Ishikawa (cell line): Measurements from ENCODE around the gene RPL3.

ENCODE experiments used
- CEBPB ChIP-seq: IDR thresholded peaks from 2 replicates; pipeline ENCODE4 v1.6.1; 2012
- CREB1 ChIP-seq: IDR thresholded peaks from 2 replicates; pipeline ENCODE4 v1.6.1; 2012; ENCODE audit warnings: low read depth
- EGR1 ChIP-seq: IDR thresholded peaks from 2 replicates; pipeline ENCODE4 v1.6.1; 2012
- EP300 ChIP-seq: IDR thresholded peaks from 2 replicates; pipeline ENCODE4 v1.6.1; 2012; ENCODE audit warnings: borderline replicate concordance
- FOXM1 ChIP-seq: IDR thresholded peaks from 2 replicates; pipeline ENCODE4 v1.6.1; 2012; ENCODE audit warnings: low read depth, borderline replicate concordance
- NFIC ChIP-seq: IDR thresholded peaks from 2 replicates; pipeline ENCODE4 v1.6.1; 2012
- RAD21 ChIP-seq: IDR thresholded peaks from 2 replicates; pipeline ENCODE4 v1.6.1; 2012; ENCODE audit warnings: low read depth
- TAF1 ChIP-seq: IDR thresholded peaks from 2 replicates; pipeline ENCODE4 v1.6.1; 2012; ENCODE audit warnings: low read depth, mild to moderate bottlenecking
- YY1 ChIP-seq: IDR thresholded peaks from 2 replicates; pipeline ENCODE4 v1.6.1; 2012; ENCODE audit warnings: low read depth
- TF ChIP-seq, protein P1 (sequence below): IDR thresholded peaks from 2 replicates; pipeline ENCODE4 v1.6.1; 2012
- TF ChIP-seq, protein P2 (sequence below): IDR thresholded peaks from 2 replicates; pipeline ENCODE4 v1.6.1; 2012; ENCODE audit warnings: low read depth, mild to moderate bottlenecking

DNA sequence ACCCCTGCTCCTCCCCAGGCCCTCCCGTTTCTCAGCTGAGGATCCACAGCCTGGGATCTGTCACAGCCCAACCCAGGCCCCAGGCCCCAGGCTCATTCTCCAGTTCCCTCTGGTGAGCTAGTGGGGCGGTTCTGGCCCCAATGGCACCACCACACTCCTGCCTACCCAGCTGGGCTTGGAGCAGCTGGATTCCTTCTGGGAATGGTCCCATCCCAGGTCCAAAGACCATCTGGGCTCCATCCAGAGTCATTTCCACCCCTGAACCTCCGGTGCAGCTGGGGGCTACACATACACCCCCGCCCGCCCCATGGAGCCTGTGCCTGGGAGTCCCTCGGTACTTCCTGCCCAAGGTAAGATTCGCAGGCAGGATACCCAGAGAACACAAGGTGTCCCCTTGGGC, 39.2 kb downstream of the RPL3 start:
- TF ChIP-seq CEBPB (no peak), YY1 (no peak), FOXM1 (no peak), NFIC (no peak), EGR1 (no peak), EP300 (no peak), RAD21 (no peak), TAF1 (no peak), CREB1 (no peak)
- TF ChIP-seq, protein P1, sequence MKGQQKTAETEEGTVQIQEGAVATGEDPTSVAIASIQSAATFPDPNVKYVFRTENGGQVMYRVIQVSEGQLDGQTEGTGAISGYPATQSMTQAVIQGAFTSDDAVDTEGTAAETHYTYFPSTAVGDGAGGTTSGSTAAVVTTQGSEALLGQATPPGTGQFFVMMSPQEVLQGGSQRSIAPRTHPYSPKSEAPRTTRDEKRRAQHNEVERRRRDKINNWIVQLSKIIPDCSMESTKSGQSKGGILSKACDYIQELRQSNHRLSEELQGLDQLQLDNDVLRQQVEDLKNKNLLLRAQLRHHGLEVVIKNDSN: no peak
- TF ChIP-seq, protein P2, sequence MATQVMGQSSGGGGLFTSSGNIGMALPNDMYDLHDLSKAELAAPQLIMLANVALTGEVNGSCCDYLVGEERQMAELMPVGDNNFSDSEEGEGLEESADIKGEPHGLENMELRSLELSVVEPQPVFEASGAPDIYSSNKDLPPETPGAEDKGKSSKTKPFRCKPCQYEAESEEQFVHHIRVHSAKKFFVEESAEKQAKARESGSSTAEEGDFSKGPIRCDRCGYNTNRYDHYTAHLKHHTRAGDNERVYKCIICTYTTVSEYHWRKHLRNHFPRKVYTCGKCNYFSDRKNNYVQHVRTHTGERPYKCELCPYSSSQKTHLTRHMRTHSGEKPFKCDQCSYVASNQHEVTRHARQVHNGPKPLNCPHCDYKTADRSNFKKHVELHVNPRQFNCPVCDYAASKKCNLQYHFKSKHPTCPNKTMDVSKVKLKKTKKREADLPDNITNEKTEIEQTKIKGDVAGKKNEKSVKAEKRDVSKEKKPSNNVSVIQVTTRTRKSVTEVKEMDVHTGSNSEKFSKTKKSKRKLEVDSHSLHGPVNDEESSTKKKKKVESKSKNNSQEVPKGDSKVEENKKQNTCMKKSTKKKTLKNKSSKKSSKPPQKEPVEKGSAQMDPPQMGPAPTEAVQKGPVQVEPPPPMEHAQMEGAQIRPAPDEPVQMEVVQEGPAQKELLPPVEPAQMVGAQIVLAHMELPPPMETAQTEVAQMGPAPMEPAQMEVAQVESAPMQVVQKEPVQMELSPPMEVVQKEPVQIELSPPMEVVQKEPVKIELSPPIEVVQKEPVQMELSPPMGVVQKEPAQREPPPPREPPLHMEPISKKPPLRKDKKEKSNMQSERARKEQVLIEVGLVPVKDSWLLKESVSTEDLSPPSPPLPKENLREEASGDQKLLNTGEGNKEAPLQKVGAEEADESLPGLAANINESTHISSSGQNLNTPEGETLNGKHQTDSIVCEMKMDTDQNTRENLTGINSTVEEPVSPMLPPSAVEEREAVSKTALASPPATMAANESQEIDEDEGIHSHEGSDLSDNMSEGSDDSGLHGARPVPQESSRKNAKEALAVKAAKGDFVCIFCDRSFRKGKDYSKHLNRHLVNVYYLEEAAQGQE: no peak
